PC-3 (cell line): ENCODE measurements around the gene TTC27. TPM values are rescaled to one million over a fixed set of nuclear protein-coding genes. Genes with fewer than 3 reads are reported as not detected.

ENCODE experiments used
- ATAC-seq: fragments of 200-7000 bp; cut with Tn5 transposase; 2 replicates; pipeline ENCODE4 v1.9.1; 2020; ENCODE audit warnings: mild to moderate bottlenecking, moderate library complexity
- BruUV-seq: library from RNA; stranded (reverse); fragments of 400-500 nt; replicated peaks from 2 replicates; lab custom pipeline; 2021; lab: Mats Ljungman, UMichigan
- CTCF ChIA-PET: fragments of 300-600 bp; sonication (Branson Sonifier 250); formaldehyde crosslinking; loops from one replicate; lab custom pipeline; 2022; ENCODE audit warnings: antibody characterized with exemption; lab: Charles Lee
- POLR2A ChIA-PET: fragments of 300-600 bp; sonication (Branson Sonifier 250); formaldehyde crosslinking; loops from one replicate; lab custom pipeline; 2022; ENCODE audit warnings: antibody characterized with exemption; ENCODE audit not compliant: unreplicated experiment; lab: Charles Lee
- DNase-seq: peaks from one replicate; pipeline ENCODE4 v3.0.0-alpha.2; 2015
- H2AFZ ChIP-seq: fragments of 300-600 bp; sonication (generic); 2 replicates; pipeline ENCODE4 v1.6.0; 2016; ENCODE audit warnings: antibody characterized with exemption, low read length
- H3F3A ChIP-seq: fragments of 300-600 bp; sonication (generic); one replicate; pipeline ENCODE4 v1.6.0; 2017; ENCODE audit warnings: antibody characterized with exemption, low read length, control low read depth, mild to moderate bottlenecking; ENCODE audit not compliant: unreplicated experiment
- H3K27ac ChIP-seq: fragments of 300-600 bp; sonication (generic); 2 replicates; pipeline ENCODE4 v1.5.1; 2016; ENCODE audit warnings: mild to moderate bottlenecking, low read length
- H3K27me3 ChIP-seq: fragments of 300-600 bp; sonication (generic); 2 replicates; pipeline ENCODE4 v1.6.1; 2016; ENCODE audit warnings: low read length, mixed read lengths
- H3K36me3 ChIP-seq: fragments of 300-600 bp; sonication (generic); 2 replicates; pipeline ENCODE4 v1.6.1; 2016; ENCODE audit warnings: low read depth, mixed run types, low read length, mixed read lengths
- H3K4me1 ChIP-seq: fragments of 300-600 bp; sonication (generic); 2 replicates; pipeline ENCODE4 v1.5.1; 2016; ENCODE audit warnings: low read length; ENCODE audit not compliant: insufficient read depth
- H3K4me2 ChIP-seq: fragments of 300-600 bp; sonication (generic); 2 replicates; pipeline ENCODE4 v1.6.0; 2016; ENCODE audit warnings: low read length
- H3K4me3 ChIP-seq: fragments of 300-600 bp; sonication (generic); 2 replicates; pipeline ENCODE4 v1.5.1; 2016; ENCODE audit warnings: mild to moderate bottlenecking, low read length, mixed read lengths
- H3K79me2 ChIP-seq: fragments of 300-600 bp; sonication (generic); 2 replicates; pipeline ENCODE4 v1.6.1; 2017; ENCODE audit warnings: low read length, mixed read lengths
- H3K9ac ChIP-seq: fragments of 300-600 bp; sonication (generic); 2 replicates; pipeline ENCODE4 v1.6.0; 2016; ENCODE audit warnings: mild to moderate bottlenecking, low read length
- H3K9me2 ChIP-seq: fragments of 300-600 bp; sonication (generic); replicated peaks from 2 replicates; pipeline ENCODE4 v1.6.1; 2016; ENCODE audit warnings: mixed run types, low read length, mixed read lengths
- H3K9me3 ChIP-seq: fragments of 300-600 bp; sonication (generic); 2 replicates; pipeline ENCODE4 v1.6.1; 2016; ENCODE audit warnings: low read length, mixed read lengths
- H4K20me1 ChIP-seq: fragments of 300-600 bp; sonication (generic); 2 replicates; pipeline ENCODE4 v1.6.1; 2016; ENCODE audit warnings: low read length, mixed read lengths
- CTCF ChIP-seq: fragments of 300-600 bp; sonication (generic); conservative IDR thresholded peaks from 2 replicates; pipeline ENCODE4 v1.5.1; 2017; ENCODE audit warnings: antibody characterized with exemption, low read depth, mild to moderate bottlenecking, low read length
- EZH2 ChIP-seq: fragments of 300-600 bp; sonication (generic); IDR thresholded peaks from one replicate; pipeline ENCODE4 v1.6.1; 2017; ENCODE audit warnings: antibody characterized with exemption, mild to moderate bottlenecking, low read length; ENCODE audit not compliant: unreplicated experiment
- EZH2phosphoT487 ChIP-seq: fragments of 300-600 bp; sonication (generic); IDR thresholded peaks from 2 replicates; pipeline ENCODE4 v1.6.1; 2018; ENCODE audit warnings: mild to moderate bottlenecking, antibody characterized with exemption, low read length, borderline replicate concordance
- intact Hi-C: fragments of 100-400 bp; cut with micrococcal nuclease; formaldehyde crosslinking; loops from 2 replicates; pipeline ENCODE4 v1.9.0; 2023
- total RNA-seq: library from RNA; depleted of rRNA; stranded (reverse); fragments of >200 nt; gene quantifications from 2 replicates; pipeline ENCODE4 v1.2.3, GENCODE V29; 2014

Gene TTC27
- total RNA-seq, 1 experiment from 2014 or later: 33.0 TPM

- CTCF ChIA-PET: no interaction called here
- TF ChIP-seq CTCF: no peak
- TF ChIP-seq EZH2: no peak
- Histone ChIP-seq H3K4me3 (no peak overlapping the region), H3K27me3 (no peaks in the 10 kb centered on the region), H3F3A (no peaks in the 10 kb centered on the region), H3K27ac (no peak overlapping the region), H3K4me1 (no peaks in the 10 kb centered on the region), H4K20me1 (no peaks in the 10 kb centered on the region), H3K9ac (no peak overlapping the region), H3K9me2 (no peaks in the 10 kb centered on the region), H3K79me2 (no peaks in the 10 kb centered on the region), H3K9me3 (no peaks in the 10 kb centered on the region), H2AFZ (no peak overlapping the region), H3K4me2 (no peak overlapping the region), H3K36me3 (peaks cover 2% of the 10 kb centered on the region; the same call in 1 of the 2 replicates)
- DNase-seq (no peak), ATAC-seq (no peak)
- POLR2A ChIA-PET: interaction anchor here (0.6 kb wide), 1 partner anchor 10 kb away, joined by 5 read pairs; no protein-coding TSS in a partner anchor
- intact Hi-C loops: no loop called here
- no TSS peak for BruUV-seq
Measured at GRCh38 chr2:32732912-32733472, 105.1 kb downstream of the TTC27 start.

GRCh38 chr2:32735348-32735747, 107.5 kb downstream of the TTC27 start:
- H3K9ac ChIP-seq: no peak overlapping the region
- no peaks in the 10 kb centered on the region for H3F3A ChIP-seq
- no peaks in the 10 kb centered on the region for H3K79me2 ChIP-seq
- H4K20me1 ChIP-seq: no peaks in the 10 kb centered on the region
- ChIA-PET POLR2A (no interaction called here), CTCF (no interaction called here)
- H2AFZ ChIP-seq: no peak overlapping the region
- no peak overlapping the region for H3K27ac ChIP-seq
- TF ChIP-seq EZH2phosphoT487 (no peak), EZH2 (no peak), CTCF (no peak)
- H3K36me3 ChIP-seq: peaks cover 2% of the 10 kb centered on the region; the same call in 1 of the 2 replicates
- no peaks in the 10 kb centered on the region for H3K9me2 ChIP-seq
- ATAC-seq (no peak), DNase-seq (no peak)
- intact Hi-C loops: no loop called here
- no peaks in the 10 kb centered on the region for H3K27me3 ChIP-seq
- BruUV-seq: no TSS peak
- H3K4me1 ChIP-seq: no peaks in the 10 kb centered on the region
- H3K4me2 ChIP-seq: no peak overlapping the region
- H3K4me3 ChIP-seq: no peak overlapping the region
- no peaks in the 10 kb centered on the region for H3K9me3 ChIP-seq

- no TSS peak for BruUV-seq
- no peak for ATAC-seq
- CTCF ChIA-PET: no interaction called here
Measured at GRCh38 chr2:32738939-32739338, 111.1 kb downstream of the TTC27 start.

More at GRCh38 chr2:32738939-32739338, 111.1 kb downstream of the TTC27 start:
- Histone ChIP-seq H3K4me2 (no peak overlapping the region), H3K27me3 (no peaks in the 10 kb centered on the region), H3K27ac (no peak overlapping the region), H2AFZ (no peak overlapping the region), H3F3A (no peaks in the 10 kb centered on the region), H3K4me1 (peaks cover 8% of the 10 kb centered on the region), H3K36me3 (peaks cover 2% of the 10 kb centered on the region; the same call in 1 of the 2 replicates), H3K4me3 (no peak overlapping the region), H3K79me2 (no peaks in the 10 kb centered on the region), H4K20me1 (no peaks in the 10 kb centered on the region), H3K9ac (no peak overlapping the region), H3K9me3 (no peaks in the 10 kb centered on the region), H3K9me2 (no peaks in the 10 kb centered on the region)
- DNase-seq: no peak
- POLR2A ChIA-PET: no interaction called here
- intact Hi-C loops: no loop called here
- no peak for TF ChIP-seq EZH2
- TF ChIP-seq EZH2phosphoT487: no peak
- no peak for TF ChIP-seq CTCF
